EL (cell line): ENCODE measurements around the gene LSM7.

ENCODE experiments used
- DNase-seq: peaks from one replicate; pipeline ENCODE4 v3.0.0-alpha.2; 2016

Gene LSM7

GRCh38 chr19:2338055-2338615 is 9.7 kb upstream of the LSM7 start:
- DNase-seq: no peak

DNA sequence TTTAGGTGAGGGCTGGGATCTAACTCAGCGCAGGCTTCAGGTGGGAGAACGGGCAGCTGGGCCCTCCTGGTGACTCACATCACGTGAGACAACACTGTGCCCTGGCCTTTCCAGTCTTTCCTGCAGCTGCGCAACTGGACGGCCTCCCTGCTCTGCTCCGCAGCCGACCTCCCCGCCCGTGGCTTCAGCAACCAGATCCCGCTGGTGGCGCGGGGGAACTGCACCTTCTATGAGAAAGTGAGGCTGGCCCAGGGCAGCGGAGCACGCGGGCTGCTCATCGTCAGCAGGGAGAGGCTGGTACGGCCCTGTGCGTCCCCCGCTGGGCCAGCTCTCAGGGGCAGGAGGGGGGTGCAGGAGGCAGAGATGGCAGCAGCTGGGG is 8.9 kb upstream of the LSM7 start:
- DNase-seq: no peak

DNA sequence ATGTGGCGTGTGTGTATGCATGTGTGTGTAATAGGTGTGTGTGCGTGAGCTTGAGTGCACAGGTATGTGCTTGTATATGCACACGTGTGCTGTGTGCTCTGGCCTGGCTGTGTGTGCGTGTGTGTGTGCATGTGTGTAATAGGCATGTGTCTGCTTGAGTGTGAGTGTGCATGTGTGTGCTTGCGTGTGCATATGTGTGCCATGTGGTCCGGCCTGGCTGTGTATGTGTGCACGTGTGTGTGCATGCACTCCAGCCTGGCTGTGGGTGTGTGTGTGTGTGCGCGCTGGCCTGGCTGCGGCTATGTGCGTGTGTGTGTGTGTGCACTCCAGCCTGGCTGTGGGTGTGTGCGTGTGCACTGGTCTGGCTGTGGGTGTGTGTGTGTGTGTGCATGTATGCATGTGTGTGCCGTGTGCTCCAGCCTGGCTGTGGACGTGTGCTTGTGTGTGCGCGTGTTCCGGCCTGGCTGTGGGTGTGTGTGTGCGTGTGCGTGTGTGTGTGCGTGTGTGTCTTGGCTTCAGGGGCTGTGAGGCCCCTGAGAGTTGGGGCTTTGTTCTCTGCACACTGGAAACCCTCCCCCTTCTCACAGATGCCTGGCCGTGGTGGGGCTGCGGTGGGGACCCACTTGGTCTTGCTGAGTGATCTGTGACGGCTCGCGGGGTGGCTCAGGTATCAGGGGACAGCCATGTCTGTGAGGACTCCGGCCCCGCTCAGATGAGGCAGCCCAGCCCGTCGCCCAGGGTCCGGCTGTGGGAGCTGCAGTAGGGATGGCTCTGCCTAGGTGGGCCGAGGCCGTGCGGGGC is 8.3 kb upstream of the LSM7 start:
- no peak for DNase-seq

DNA sequence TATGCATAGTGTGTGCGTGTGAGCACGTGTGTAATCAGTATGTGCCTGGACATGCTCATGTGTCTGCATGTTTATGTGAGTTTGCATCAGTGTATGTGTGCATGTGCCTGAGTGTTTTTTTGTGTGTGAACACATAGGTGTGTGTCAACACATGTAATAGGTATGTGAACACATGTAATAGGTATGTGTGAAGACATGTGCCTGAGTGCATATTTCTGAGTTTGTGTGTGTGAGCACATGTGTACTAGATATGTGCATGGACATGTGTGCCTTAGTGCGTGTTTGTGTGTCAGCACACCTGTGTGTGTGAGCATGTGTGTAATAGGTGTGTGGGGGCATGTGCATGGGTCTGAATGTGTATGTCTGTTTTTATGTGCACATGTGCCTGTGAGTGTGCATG is 7.5 kb upstream of the LSM7 start:
- DNase-seq: no peak

- DNase-seq: no peak
Observed at GRCh38 chr19:2334986-2335846, 6.8 kb upstream of the LSM7 start.

DNA sequence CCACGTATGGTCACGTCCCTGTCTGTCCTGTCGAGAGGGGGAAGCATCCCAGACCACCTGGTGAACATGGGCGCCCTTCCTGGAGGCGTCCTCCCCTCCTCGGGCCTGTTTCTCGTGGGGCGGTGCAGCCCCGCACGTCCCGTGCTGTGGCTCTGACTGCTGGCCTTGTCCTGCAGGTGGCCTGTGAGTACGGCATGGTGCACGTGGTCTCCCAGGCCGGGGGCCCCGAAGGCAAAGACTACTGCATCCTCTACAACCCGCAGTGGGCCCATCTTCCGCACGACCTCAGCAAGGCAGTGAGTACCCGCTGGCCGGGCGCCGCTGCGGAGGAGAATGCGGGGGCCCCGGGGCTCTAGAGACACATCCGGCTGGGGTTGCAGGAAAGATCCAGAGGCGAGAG is 6.0 kb upstream of the LSM7 start:
- no peak for DNase-seq

GRCh38 chr19:2333807-2334211 is 5.4 kb upstream of the LSM7 start:
- DNase-seq: no peak

DNA sequence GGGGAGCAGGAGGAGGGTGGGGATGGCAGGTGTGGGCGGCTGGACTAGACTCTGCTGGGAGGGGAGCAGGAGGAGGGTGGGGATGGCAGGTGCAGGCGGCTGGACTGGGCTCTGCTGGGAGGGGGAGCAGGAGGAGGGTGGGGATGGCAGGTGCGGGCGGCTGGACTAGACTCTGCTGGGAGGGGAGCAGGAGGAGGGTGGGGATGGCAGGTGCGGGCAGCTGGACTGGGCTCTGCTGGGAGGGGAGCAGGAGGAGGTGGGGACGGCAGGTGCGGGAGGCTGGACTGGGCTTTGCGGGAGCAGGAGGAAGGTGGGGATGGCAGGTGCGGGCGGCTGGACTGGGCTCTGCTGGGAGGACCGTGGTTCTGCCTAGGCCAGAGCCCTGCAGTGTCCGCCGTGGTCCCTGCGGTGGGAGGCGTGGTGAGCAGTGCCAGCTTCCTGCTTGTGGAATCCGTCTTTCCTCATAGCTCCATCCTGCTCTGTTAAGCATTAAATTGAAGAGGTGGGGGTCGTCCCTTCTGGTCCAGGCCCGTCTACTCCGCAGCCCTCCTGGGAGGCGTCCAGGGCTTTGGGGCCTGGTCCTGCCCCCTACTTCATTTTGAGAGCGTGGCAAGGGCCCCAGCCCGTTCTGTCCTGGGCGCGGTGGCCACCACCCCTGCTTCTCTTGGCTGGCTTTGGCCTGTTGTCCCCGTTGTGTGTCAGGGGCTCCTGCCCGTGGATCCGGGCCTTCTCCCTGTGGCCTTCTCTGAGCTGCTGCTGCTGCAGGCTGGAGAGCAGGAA is 4.8 kb upstream of the LSM7 start:
- DNase-seq: no peak

GRCh38 chr19:2332341-2333026 is 4.1 kb upstream of the LSM7 start:
- no peak for DNase-seq

GRCh38 chr19:2331601-2332246 is 3.3 kb upstream of the LSM7 start:
- DNase-seq: no peak

- no peak for DNase-seq
Observed at GRCh38 chr19:2330632-2331284, 2.4 kb upstream of the LSM7 start.

DNA sequence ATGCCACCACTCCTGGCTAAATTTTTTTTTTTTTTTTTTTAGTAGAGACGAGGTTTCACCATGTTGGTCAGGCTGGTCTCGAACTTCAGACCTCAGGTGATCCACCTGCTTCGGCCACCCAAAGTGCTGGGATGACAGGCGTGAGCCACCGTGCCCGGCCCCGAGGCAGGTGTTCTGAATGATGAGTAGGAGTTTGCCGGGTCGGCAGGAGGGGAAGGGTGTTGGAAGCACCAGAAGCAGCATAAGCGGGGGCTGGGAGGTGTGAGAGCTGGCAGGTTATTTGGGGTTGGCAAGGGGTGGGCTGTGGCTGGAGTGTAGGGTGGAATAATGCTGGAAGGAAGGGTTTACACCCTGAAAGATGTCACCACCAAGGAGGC is 1.9 kb upstream of the LSM7 start:
- no peak for DNase-seq

DNA sequence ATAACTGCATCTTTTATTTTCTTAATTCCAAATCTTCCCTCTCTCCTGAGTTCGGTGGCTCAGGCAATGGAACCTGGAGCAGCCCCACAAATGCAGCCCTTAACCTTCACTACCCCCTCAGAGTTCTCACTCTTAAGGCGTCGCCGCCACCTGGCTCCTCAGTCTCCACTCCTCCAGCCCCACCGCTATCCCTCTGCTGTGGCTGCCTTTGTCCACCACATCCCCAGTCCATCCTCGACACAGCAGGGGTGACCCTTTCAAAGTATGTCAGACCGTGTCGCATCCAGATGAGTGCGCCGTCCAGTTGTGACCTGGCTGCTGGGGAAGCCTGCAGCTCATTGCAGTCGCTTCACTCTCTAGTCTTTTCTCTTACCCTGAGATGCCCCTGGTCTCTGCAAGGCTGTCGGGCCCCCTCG is 1.1 kb upstream of the LSM7 start:
- DNase-seq: no peak

GRCh38 chr19:2329149-2329478 is 728 bp upstream of the LSM7 start:
- no peak for DNase-seq

DNA sequence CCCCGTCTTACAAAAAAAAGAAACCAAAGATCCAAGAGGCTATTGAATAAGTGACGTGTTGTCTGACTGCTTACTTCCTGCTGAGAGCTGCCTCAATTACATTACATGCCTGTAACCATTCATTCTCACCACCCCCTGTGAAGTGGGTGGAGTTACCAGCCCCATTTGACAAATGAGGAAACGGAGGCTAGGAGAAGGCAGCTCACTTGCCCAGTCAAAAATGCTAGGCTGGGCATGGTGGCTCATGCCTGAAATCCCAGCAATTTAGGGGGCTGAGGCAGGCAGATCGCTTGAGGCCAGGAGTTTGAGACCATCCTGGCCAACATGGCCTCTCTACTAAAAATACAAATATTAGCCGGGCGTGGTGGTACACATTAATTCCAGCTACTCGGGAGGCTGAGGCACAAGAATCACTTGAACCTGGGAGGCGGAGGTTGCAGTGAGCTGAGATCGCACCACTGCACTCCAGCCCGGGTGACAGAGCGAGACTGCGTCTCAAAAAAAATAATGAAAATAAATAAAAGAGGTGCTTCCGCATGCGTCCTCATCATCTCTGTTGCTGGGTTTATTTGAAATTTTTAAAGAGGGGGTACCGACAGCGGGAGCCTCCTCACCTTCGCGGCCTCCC is 499 bp downstream of the LSM7 start:
- peak; percentile 92 for DNase-seq

DNA sequence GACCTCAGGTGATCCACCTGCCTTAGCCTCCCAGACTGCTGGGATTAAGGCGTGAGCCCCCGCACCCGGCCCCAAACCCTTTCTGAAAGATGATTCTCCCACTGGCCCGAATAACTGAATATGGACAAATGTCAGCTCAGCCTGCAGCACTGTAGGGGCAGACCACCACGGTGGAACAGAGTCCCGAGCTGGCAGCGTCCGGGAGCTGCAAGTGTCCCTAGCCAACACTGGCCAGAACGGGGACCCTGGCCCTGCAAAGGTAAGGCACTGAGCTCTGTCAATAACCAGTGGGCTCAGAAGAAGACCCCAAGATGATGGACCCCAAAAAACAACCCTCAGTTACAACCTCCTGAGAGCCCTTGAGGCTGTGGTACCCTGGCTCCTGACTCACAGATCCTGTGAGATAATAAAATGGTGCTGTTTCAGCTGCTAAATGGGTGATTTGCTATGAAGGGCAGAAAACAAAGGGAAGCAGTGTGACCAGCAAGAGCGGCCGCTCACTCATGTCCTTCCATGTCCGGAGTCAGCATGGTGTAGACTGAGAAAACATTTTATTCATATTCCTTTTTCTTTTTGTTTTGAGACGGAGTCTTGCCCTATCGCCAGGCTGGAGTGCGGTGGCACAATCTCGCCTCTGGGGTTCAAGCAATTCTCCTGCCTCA is 1.6 kb downstream of the LSM7 start:
- DNase-seq: no peak

DNA sequence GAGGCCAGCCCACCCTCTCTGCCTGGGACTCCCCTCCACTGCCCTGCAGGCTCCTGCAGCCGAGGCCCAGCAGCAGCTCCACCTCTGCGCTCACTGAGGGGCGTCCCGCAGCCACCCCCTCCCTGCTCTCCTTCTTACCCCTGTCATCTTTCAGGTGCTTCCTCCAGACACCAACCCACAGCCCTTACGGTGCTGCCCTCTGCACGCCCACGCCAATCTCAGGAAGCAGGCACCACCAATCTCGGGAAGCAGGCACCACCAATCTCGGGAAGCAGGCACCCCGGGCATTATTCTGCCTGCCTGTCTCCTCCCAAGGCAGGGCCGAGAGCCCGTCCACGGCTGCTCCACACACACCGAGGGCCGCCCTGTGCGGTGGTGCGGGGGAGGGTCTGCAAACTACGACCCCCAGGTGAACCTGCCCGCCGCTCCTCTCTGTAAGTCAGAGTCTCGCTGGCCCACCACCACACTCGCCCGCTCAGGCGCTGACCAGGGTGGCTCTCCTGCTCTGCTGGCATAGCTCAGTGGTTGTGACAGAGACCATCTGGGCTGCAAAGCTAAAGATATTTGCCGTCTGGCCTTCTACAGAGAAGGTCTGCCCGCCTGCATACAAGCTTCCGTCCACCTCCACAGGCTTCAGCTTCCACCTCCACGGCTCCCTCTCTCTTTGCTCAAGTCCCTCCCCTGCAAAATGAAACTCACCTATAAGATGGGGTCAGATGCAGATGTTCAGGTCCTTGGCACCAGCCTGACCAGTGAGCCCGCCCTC is 2.9 kb downstream of the LSM7 start:
- DNase-seq: no peak

DNA sequence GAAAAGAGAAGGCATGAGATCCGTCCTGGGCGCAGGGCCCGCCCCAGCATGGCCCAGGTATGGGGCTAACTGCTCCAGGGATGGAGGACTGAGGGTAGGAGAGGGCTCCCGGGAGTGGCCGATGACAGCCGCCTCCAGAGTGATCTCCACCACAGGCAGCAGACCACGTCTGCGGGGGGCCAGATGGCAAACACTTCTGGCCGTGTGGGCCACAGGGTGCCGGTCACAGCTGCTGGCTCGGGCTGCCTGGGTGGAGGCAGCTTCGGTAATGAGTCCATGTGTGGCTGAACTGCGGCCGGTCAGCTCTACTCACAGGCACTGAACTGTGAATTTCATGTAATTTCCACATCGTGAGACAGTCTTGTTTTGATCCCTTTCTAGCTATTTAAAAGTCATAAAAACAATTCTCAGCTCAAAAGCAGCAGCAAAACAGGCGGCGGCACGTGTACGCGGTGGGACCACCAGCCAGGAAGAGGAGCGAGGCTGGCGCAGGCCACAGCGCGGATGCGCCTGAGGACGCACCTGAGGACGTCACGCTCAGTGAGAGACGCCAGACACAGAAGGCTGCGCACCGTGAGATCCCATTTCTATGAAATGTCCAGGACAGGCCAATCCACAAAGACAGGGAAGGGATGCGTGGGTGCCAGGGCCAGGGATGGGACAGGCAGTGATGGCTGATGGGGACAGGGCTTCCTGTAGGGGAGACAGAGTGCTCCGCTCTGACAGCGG is 4.0 kb downstream of the LSM7 start:
- DNase-seq: no peak

DNA sequence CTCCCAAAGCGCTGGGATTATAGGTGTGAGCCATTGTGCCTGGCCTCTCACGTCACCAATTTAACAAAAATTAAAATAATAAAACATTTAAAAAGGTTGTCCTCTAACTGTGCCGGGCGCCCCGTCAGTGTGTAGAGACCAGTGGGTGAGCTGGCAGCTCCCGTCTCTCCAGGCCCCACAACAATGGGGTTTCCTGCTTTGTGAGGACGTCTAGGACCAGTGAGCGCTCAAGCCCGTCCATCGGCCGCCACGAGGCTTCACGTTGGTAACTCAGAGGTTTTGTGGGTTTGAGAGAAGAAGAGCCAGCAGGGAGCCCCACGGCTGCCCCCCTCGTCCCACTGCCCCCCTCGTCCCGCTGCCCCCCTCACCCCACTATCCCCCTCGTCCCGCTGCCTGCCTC is 4.7 kb downstream of the LSM7 start:
- DNase-seq: no peak
